ENCODE measurements around the gene NCKAP5.

NCKAP5 gene

GRCh38 chr2:133247631-133248030, 320.6 kb downstream of the NCKAP5 start:
- H3K4me3 ChIP-seq (replicated peaks; ENCODE audit: insufficient read depth, low read length), result no peak overlapping the region
- H3K27ac ChIP-seq (replicated peaks), result peak overlapping the region; percentile 25; the same call in 1 of the 2 replicates
- H3K27me3 ChIP-seq (ENCODE audit: insufficient read depth, poor library complexity, severe bottlenecking), result no peaks in the 10 kb centered on the region
- no peak for TF ChIP-seq CTCF (IDR thresholded peaks at IDR 0.05; ENCODE audit: insufficient read depth, low read length)
- TF ChIP-seq POLR2AphosphoS5 (IDR thresholded peaks at IDR 0.05; ENCODE audit: low read depth), result no peak
- peak; percentile 74 for TF ChIP-seq GABPA (IDR thresholded peaks at IDR 0.05; ENCODE audit: low read depth)
- no peak for TF ChIP-seq REST (IDR thresholded peaks at IDR 0.05; ENCODE audit: insufficient replicate concordance, low read depth)
- peak; percentile 96 for TF ChIP-seq SPI1 (IDR thresholded peaks at IDR 0.05; ENCODE audit: borderline replicate concordance, low read depth)
- DNase-seq (ENCODE audit: low read depth in 1 of 2, low spot score in 1 of 2), result peak; percentile 6 to 44

GRCh38 chr2:133241224-133241571, 327.1 kb downstream of the NCKAP5 start:
- Histone ChIP-seq H3K27ac (replicated peaks) (no peak overlapping the region), H3K27me3 (ENCODE audit: insufficient read depth, poor library complexity, severe bottlenecking) (peaks cover 3% of the 10 kb centered on the region), H3K4me3 (replicated peaks; ENCODE audit: insufficient read depth, low read length) (no peak overlapping the region)
- no peak for DNase-seq (ENCODE audit: low read depth in 1 of 2, low spot score in 1 of 2)
- TF ChIP-seq CTCF (IDR thresholded peaks at IDR 0.05; ENCODE audit: insufficient read depth, low read length) (no peak), SPI1 (IDR thresholded peaks at IDR 0.05; ENCODE audit: borderline replicate concordance, low read depth) (no peak), POLR2AphosphoS5 (IDR thresholded peaks at IDR 0.05; ENCODE audit: low read depth) (no peak), REST (IDR thresholded peaks at IDR 0.05; ENCODE audit: insufficient replicate concordance, low read depth) (no peak), GABPA (IDR thresholded peaks at IDR 0.05; ENCODE audit: low read depth) (no peak)

- no peak for DNase-seq (ENCODE audit: low read depth in 1 of 2, low spot score in 1 of 2)
- TF ChIP-seq SPI1 (IDR thresholded peaks at IDR 0.05; ENCODE audit: borderline replicate concordance, low read depth) (no peak), GABPA (IDR thresholded peaks at IDR 0.05; ENCODE audit: low read depth) (no peak), CTCF (IDR thresholded peaks at IDR 0.05; ENCODE audit: insufficient read depth, low read length) (no peak), REST (IDR thresholded peaks at IDR 0.05; ENCODE audit: insufficient replicate concordance, low read depth) (no peak), POLR2AphosphoS5 (IDR thresholded peaks at IDR 0.05; ENCODE audit: low read depth) (no peak)
- Histone ChIP-seq H3K27me3 (ENCODE audit: insufficient read depth, poor library complexity, severe bottlenecking) (peaks cover 3% of the 10 kb centered on the region), H3K27ac (replicated peaks) (no peak overlapping the region), H3K4me3 (replicated peaks; ENCODE audit: insufficient read depth, low read length) (no peak overlapping the region)
Observed at GRCh38 chr2:133240491-133241223, 327.6 kb downstream of the NCKAP5 start.

All from HL-60 (cell line).